GM18868 (cell line): ENCODE measurements around the gene STK10.
"Not testable (repeated sequence)": the region's sequence is repeated elsewhere in the genome, so short reads cannot be mapped to it uniquely, and the experiment has no call there.

Source experiments
- ATAC-seq: cut with Tn5 transposase; IDR thresholded peaks from one replicate; pipeline ENCODE4 v1.9.1; 2021; ENCODE audit warnings: mild to moderate bottlenecking, moderate library complexity; ENCODE audit not compliant: unreplicated experiment

The STK10 gene

DNA sequence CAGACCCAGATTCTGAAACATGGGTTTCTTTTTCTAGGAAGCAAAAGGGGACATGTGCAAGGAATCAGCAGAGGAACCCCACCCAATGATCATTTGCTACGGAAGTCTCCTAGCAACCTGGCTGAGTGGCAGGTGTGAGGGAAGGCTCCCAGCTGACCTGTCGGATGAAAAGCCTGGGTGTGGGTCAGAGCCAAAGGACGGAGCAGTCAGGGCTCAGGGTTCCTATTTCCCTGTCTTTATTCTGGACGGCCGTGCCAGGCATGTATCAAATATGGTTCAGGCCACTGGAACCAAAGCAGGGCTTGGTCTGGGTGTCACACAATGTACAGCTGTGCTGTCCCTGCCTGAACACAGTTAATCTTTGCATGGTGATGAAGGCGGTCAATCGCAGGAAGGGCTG, 20.1 kb downstream of the STK10 start:
- ATAC-seq = no peak

DNA sequence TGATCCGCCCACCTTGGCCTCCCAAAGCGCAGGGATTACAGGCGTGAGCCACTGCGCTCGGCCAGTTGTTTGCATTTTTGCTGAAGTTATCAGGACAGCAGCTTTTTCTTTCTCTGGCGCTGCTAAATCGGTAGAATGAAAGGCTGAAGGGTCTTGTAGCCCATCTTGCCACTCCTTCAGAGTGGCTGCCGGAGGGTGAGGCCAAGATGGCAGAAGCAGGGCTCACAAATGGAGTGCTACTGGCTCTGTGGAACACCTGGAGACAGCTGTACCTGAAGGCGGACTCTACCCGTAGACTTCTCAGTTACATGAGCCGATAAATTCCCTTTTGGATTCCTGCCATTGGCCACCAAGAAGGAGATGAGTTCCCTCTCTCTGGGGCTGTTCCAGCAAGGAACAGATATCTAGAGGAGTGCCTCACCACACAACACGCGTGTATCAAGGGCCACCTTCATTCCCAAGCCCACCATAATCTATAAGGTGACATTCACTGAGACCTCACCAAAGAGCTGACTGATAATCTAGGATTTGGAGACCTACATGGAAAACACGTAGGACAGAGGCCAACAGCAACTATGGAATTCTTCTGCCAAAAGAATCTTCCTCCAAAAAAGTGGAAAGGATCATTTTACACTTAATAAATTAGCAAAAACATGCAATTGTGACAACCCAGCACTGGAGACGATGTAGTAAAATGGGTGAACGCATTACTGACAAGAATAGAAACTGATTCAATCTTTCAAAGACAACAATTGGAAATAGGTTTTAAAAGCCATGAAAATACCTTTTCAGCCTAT, 21.8 kb downstream of the STK10 start:
- ATAC-seq = no peak

DNA sequence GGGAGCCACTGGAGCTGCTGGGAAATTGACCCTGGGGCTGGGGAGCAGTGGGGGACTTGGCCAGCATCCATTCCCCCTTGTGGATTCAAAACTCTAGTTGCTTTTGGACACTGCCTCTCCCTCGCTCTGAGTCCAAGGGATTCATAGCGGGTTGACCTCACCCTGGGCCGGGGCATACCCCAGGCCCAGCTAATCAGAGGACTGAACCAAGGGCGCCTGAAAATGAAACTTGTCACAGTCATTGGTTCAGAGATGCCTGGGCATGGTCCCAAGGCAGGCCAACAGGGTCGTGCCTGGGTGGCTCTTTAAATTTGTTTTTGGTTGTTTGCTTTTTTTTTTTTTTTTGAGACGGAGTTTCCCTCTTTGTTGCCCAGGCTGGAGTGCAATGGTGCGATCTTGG, 22.6 kb downstream of the STK10 start:
- peak; percentile 71 for ATAC-seq

DNA sequence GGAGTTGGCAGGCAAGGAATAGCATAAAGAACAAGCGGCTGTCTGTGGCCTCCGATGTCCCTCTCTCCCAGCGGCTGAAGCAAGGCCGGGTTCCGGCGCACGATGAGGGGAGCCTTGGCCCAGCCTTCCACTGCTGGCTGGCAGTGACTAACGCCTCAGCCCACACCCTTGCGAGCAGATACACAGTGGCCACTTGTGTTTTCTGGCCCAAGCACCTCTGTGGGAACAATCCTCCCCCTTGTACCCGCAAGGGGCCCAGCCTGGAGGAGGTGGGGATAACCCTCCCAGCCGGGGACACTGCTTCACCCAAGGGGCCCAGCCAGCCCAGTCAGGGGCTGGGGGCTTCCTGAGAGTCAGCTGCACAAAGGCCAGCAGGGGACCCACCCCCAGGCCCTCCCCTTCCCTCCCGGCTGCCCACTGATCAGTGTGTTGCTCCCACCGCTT, 23.2 kb downstream of the STK10 start:
- ATAC-seq = no peak

DNA sequence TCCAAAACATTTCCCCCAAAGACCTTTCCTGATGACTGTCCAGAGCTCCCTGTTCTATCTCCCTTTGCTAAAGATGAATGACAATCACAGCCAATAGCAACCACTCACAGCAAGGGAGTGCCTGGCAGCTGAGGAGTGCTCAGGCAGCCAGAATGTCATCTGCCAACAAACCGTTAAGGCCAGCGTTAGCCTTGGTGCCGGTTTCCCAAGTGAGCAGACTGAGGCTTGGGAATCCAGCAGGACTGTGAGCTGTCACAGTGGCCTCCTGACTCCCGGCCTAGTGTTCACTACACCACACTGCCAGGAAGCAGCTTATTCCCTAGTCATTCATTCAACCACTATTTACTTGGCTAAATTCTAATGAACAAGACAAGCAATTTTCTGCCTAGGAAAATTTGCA, 24.7 kb downstream of the STK10 start:
- no peak for ATAC-seq

DNA sequence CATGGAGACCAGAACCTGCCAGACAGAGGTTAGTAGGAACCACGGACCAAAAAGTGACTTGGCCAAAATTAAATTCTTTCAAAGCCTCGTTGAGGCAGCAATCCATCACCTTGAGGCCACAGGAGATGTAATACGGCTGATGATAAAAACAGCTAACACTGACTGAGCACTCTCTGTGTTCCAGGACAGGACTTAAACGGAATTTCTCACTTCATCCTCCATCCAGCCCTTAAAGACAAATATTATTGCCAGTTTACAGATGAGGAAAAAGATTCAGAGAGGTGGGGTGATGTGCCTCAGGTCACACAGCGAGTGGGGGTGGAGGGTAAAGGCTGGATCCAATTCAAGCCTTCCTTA, 25.1 kb downstream of the STK10 start:
- ATAC-seq = no peak

DNA sequence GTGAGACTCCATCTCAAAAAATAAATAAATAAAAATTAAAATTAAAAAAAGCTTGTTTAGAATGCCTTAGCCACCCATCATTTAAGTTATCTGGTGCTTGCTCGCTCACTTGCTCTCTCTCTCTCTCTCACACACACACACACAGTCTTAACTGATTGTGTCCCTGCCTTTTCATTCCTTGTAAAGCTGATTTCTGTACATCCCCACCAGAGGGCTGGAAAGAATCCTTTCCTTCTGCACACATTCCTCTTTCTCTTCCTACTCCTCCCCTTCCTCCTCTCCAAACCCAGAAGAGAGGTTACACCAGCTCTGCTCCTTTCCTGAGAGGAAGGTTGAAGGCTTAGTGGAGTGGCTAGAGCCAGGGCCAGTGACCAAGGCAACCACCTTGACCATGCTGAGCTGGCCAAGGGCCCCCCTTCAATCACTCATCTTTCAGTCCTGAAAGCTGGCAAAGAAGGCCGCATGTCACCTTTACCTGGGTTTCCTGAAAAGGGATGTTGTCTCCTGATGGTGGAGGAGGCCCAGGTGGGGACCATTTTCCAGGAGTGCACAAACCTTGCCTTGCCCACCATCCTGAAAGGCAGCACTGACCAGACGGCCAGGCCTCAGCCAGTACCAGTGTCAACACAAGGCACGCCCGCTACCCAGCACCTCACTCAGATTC, 25.6 kb downstream of the STK10 start:
- no peak for ATAC-seq

DNA sequence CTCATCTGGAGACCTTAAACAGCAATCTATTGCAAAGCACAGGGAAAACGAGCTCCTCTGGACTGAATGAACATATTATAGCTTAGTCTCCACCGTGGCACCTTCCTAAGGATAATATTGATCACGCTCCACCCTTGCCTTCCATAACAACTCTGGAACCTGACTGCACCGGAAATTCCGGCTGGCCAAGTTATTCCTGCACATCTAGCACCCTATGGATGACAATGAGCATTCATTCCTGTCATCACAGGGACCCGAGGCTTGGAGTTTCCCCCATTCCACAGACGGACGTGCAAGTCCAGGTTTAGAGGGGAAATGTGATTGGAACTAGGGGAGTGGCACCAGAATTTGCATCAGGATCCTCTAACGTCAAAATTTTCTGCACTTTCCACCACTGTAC, 27.5 kb downstream of the STK10 start:
- no peak for ATAC-seq

DNA sequence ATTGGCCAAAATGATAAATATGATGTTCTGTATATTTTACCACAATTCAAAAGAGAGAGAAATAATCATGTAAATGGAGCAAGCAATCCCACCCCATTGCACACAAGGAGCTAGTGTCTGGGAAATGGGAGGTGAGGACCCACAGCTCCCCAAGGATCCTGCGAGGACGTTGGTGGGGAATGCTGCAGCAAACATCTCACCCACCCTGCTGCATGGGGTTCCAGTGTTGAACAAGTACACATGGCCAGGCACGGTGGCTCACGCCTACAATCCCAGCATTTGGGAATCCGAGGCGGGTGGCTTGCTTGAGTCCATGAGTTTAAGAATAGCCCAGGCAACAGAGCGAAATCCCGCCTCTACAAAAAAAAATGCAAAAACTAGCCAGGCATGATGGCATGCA, 29.0 kb downstream of the STK10 start:
- ATAC-seq = no peak

DNA sequence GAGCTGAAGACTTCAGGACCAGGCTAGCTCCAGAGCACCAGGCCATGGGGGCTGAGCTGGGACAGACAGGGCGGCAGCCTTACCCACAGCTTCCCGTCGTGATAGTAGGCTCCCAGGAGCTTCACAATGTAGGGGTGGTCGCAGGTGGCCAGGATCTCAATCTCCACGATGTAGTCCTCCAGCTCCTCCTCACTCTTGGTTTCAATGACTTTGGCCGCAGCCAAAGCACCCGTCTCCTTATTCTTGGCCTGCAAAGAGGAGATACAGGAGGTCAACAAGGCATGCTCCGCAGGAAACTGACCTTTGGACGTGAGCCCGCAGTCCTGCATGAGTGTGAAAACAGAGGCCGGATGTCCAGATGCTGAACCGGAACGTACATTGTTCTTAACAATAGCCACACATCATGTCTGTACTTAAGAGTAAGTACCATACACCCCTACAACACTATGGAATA, 31.5 kb downstream of the STK10 start:
- ATAC-seq = no peak

DNA sequence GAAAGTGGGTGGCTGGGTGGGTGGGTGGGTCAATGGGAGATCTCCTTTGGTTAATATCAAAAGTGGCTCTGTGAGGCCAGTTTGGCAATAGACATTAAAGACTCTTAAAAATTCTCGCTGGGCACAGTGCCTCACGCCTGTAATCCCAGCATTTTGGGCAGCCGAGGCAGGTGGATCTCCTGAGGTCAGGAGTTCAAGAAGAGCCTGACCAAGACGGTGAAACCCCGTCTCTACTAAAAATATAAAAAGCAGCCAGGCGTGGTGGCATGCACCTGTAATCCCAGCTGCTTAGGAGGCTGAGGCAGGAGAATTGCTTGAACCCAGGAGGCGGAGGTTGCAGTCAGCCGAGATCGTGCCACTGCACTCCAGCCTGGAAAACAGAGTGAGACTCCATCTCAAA, 32.9 kb downstream of the STK10 start:
- ATAC-seq = not testable (repeated sequence)

DNA sequence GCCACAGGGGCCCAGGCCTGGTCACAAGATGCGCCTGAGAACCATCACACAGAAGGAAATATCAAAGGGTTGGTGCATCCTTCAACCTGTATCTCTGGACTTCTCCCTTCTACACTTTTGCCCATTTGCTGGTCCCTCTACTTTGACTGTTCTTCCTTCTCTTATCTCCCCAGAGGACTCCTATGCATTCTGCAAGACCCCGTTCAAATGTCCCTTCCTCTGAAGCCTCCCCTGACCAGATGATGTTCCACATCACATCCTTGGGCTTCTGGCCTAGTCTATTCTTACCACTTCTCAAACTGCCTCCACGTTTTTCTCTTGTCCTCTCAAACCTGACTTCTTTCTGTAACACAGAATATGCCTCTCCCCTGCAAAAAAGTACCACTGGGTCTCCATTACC, 34.3 kb downstream of the STK10 start:
- ATAC-seq = no peak

DNA sequence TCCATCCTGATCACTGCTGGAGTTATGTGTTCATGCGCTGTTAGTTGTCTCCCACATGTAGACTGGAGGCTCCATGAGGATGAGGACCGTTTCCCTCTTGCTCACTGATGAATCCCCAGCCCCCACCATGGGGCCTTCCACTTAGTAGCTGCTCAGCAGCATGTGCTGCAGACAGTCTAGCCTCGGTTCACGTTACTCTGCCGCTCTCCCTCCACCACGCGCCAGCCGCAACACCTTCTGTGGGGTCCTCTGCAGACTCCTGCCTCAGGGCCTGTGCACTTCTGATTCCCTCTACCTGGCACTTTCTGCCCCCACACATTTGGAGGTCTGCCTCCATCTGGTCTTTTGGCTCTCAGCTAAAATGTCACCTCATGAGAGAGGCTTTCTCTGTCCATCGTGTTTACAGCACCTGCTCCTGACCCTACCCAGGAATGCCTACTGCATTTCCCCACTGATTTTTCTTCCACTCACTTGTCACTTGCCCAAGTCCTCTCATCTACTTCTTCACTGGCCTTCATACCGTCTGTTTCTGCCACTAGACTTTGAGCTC, 36.3 kb downstream of the STK10 start:
- no peak for ATAC-seq

DNA sequence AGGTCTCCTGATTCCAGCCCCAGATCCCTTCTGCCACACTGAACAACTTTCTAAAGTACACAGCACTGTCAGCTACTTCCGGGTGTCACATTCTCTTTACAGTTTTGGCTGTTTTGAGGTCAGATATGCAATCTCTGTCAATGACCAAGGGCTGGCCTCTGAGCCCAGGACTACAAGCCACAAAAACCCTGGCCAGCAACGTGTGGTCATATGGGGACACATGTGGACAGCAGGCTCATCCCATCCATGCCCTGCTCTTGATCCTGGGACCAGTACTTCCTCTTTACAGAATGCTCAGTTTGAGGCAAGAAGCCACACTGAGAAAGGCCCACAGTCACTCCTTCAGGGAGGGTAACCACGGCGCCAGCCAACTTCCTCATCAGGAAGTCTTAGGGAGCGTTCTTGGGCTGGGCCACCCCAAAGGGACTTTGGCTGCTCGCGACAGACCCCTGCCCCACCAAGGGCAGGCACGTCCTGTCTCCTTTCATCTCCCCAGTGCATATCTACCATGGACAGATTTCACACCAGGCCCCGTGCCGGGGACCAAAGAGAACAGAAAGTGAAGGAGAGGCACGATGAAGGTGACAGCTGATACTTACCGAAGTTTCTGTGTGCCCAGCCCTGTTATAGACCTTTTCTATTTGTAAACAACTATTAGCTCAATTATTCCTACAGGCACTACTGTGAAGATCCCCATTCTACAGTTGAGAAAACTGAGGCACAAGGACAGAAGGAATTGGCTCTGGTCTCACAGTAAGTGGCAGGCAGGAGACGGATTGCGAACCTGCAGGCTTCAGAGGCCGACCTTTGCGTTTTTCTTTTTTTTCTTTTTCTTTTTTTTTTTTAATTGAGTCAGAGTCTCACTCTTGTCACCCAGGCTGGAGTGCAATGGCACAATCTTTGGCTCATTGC, 37.3 kb downstream of the STK10 start:
- peak; percentile 66 for ATAC-seq

DNA sequence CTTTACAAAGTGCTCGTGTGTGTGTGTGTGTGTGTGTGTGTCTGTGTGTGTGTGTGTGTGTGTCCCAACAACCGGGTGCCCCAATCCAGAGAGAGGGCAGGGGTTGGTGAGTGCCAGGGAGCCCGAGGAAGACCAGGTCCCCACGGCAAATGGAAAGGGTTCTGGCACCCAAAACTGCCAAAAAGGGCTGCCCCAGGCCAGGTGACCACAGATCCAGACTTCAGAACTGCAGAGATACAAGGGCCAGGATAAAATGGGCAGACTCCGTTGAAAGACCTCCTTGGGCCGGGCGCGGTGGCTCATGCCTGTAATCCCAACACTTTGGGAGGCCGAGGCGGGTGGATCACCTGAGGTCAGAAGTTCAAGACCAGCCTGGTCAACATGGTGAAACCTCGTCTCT, 38.5 kb downstream of the STK10 start:
- ATAC-seq = not testable (repeated sequence)

DNA sequence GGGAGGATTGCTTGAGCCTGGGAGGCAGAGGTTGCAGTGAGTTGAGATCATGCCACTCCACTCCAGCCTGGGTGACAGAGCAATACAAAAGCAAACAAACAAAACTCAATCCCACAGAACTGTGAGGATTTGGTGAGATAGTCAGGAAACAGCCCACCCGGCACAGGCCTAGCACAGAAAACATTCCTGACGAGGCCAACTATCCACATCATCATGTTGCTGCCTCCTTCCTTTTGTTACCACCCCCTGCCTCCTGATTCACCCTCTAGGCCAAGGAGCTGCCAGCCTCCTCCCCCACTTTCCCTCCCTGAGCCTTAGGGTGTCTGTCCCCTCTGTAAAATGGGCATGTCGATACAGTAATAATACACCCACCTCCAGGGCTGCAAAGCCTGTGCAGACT, 39.0 kb downstream of the STK10 start:
- ATAC-seq = no peak

DNA sequence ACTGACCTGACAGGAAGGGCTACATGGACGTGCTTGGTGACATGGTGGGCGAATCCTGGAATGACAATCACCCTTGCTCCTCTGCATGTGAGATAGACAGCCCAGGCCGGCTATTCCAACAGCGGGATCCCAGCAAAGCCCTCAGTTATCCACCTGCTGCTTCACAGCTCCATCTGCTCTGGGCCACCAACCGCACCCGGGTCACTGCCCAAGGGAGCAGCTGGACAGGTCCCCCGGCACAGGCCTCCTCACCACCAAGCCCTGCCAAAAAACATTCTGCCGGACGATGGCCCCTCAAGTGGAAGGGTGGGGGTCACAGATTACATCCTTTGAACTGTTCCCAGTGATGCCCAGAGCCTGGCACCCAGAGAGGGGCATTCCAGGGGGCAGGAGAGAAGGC, 39.6 kb downstream of the STK10 start:
- no peak for ATAC-seq

DNA sequence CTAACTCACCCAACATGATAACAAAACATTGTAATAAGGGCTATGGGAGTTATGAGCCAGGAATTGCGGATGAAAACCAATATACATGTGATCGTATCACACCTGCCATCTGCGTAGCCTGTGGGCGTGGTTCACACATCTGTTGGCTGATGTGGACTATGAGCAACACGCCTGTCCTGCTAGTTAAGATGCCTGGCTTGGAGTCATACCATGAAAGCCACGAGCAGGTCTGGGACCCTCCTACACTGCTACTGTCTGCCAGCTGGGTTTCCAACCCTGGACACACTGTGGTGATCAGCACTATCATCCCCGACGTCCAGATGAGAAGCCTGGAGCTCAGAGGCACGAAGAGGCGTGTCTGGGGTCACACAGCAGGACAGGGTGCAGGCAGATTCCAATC, 40.2 kb downstream of the STK10 start:
- ATAC-seq = no peak

DNA sequence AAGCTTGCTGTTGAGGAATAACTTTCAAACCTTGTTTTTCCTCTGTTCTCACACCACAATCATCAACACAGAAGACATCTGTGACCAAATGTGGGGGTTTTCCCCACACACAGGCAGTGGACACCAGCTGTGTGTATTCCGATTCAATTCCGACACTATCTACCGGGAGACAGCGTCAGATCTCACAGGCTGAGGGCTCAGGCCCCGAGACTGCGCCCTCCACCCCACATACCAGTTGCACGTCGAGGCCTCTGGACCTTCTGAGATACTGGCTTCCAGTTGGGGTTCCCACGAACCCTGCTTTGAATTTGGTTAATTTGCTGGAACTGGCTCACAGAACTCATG, 41.3 kb downstream of the STK10 start:
- ATAC-seq = no peak

DNA sequence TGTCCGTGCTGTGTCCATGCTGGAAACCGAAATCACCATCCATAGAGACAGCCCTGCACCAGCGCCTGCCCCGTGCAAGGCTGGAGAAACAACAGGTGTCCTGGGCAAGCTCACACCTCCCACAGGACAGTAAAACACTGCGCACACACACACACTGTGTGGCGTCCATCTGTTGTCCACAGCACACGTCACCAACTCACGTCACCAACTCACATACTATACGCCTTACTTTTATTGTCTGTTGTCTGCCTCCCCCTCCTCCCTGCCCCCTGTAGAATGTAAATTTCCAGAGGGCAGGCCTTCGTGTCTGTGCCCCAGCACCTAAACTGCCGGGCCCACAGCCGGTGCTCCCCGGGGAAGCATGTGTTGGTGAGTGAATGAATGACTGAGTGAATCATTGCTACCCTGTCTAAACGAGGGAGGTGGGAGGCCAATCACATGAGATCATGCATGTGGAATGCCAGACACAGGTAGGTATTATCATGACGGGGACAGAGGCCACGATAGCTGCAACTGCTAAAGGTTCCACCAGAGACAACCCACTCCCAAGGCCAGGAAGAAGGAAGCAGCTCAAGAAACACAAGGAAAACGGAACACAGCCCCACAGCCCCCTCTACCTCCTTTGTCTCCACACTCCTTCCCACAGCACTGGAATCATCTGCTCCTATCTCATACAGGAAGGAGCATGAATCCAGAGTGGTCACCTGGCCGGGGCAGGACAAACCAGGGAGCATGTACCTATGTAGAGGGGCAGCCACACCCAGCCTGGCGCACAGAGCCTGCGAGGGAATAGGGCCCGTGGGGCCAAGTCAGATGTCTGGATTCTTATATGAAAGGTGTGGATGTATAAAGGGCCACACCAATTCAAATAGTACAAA, 41.9 kb downstream of the STK10 start:
- no peak for ATAC-seq
